Neural cell (in vitro differentiated cells): ENCODE measurements around the gene TLR9. TPM values are rescaled to one million over a fixed set of nuclear protein-coding genes. Genes with fewer than 3 reads are reported as not detected.

Experiments
- H2AFZ ChIP-seq: fragments of 200-600, 300-800 bp; sonication (generic), shearing (Covaris generic); 2 replicates; pipeline ENCODE4 v1.6.0; 2014; ENCODE audit warnings: low read depth, mild to moderate bottlenecking, antibody characterized with exemption, low read length, moderate library complexity
- H3F3A ChIP-seq: fragments of 200-600 bp; shearing (Covaris generic); 2 replicates; pipeline ENCODE4 v1.6.1; 2016; ENCODE audit warnings: mild to moderate bottlenecking, moderate library complexity, mixed read lengths, antibody characterized with exemption, low read length; ENCODE audit not compliant: insufficient read depth, poor library complexity, severe bottlenecking
- H3K27ac ChIP-seq: fragments of 200-600, 300-800 bp; sonication (generic), shearing (Covaris generic); 2 replicates; pipeline ENCODE4 v1.5.1; 2014; ENCODE audit warnings: mild to moderate bottlenecking, low read length, moderate library complexity
- H3K27me3 ChIP-seq: fragments of 300-800, 200-600 bp; sonication (generic), shearing (Covaris generic); 2 replicates; pipeline ENCODE4 v1.6.0; 2014; ENCODE audit warnings: mild to moderate bottlenecking, low read depth, low read length, moderate library complexity; ENCODE audit not compliant: insufficient read depth
- H3K36me3 ChIP-seq: fragments of 300-800, 200-600 bp; sonication (generic), shearing (Covaris generic); 2 replicates; pipeline ENCODE4 v1.5.1; 2014; ENCODE audit warnings: mild to moderate bottlenecking, antibody characterized with exemption, low read length, moderate library complexity; ENCODE audit not compliant: insufficient read depth
- H3K4me2 ChIP-seq: fragments of 300-800, 200-600 bp; sonication (generic), shearing (Covaris generic); 2 replicates; pipeline ENCODE4 v1.6.0; 2014; ENCODE audit warnings: mild to moderate bottlenecking, low read length
- H3K4me3 ChIP-seq: fragments of 300-800, 200-600 bp; sonication (generic), shearing (Covaris generic); 2 replicates; pipeline ENCODE4 v1.5.1; 2014; ENCODE audit warnings: mild to moderate bottlenecking, low read length, moderate library complexity
- H3K79me2 ChIP-seq: fragments of 200-600 bp; shearing (Covaris generic); replicated peaks from 2 replicates; pipeline ENCODE4 v1.6.0; 2014; ENCODE audit warnings: mild to moderate bottlenecking, low read length, moderate library complexity; ENCODE audit not compliant: insufficient read depth
- H3K9ac ChIP-seq: fragments of 300-800, 200-600 bp; sonication (generic), shearing (Covaris generic); 2 replicates; pipeline ENCODE4 v1.6.1; 2016; ENCODE audit warnings: mild to moderate bottlenecking, low read length, mixed read lengths
- H3K9me2 ChIP-seq: fragments of 200-600 bp; shearing (Covaris generic); 2 replicates; pipeline ENCODE4 v1.6.1; 2016; ENCODE audit warnings: mild to moderate bottlenecking, low read length, mixed read lengths; ENCODE audit not compliant: insufficient read depth
- H3K9me3 ChIP-seq: fragments of 200-600, 300-800 bp; sonication (generic), shearing (Covaris generic); 2 replicates; pipeline ENCODE4 v1.6.1; 2016; ENCODE audit warnings: mild to moderate bottlenecking, mixed run types, low read length, moderate library complexity, mixed read lengths
- H4K20me1 ChIP-seq: fragments of 200-600 bp; shearing (Covaris generic); 2 replicates; pipeline ENCODE4 v1.6.1; 2016; ENCODE audit warnings: mild to moderate bottlenecking, mixed run types; ENCODE audit not compliant: insufficient read depth
- EP300 ChIP-seq: fragments of 450-650 bp; conservative IDR thresholded peaks from 2 replicates; pipeline ENCODE4 v1.6.1; 2014; ENCODE audit warnings: antibody characterized with exemption, mild to moderate bottlenecking, moderate library complexity; ENCODE audit not compliant: poor library complexity, severe bottlenecking
- EZH2 ChIP-seq: fragments of 200-600, 300-800 bp; shearing (Covaris generic), sonication (generic); IDR thresholded peaks from 2 replicates; pipeline ENCODE4 v1.6.1; 2014; ENCODE audit warnings: antibody characterized with exemption, low read length, borderline replicate concordance, mild to moderate bottlenecking; ENCODE audit not compliant: insufficient read depth, poor library complexity, severe bottlenecking
- MXI1 ChIP-seq: fragments of 450-650 bp; conservative IDR thresholded peaks from 2 replicates; pipeline ENCODE4 v1.6.1; 2014; ENCODE audit warnings: antibody characterized with exemption, mild to moderate bottlenecking; ENCODE audit not compliant: poor library complexity, severe bottlenecking
- POLR2AphosphoS5 ChIP-seq: IDR thresholded peaks from 2 replicates; pipeline ENCODE4 v1.6.1; 2012
- RAD21 ChIP-seq: fragments of 450-650 bp; conservative IDR thresholded peaks from 2 replicates; pipeline ENCODE4 v1.6.1; 2014; ENCODE audit warnings: antibody characterized with exemption, mild to moderate bottlenecking, moderate library complexity
- SMC3 ChIP-seq: fragments of 450-650 bp; conservative IDR thresholded peaks from 2 replicates; pipeline ENCODE4 v1.6.1; 2014; ENCODE audit warnings: antibody characterized with exemption, mild to moderate bottlenecking, moderate library complexity; ENCODE audit not compliant: poor library complexity
- TAF1 ChIP-seq: IDR thresholded peaks from 2 replicates; pipeline ENCODE4 v1.6.1; 2012; ENCODE audit warnings: low read depth
- polyA plus RNA-seq: library from polyadenylated mRNA; depleted of rRNA; stranded (reverse); fragments of >200 nt; gene quantifications from 2 replicates; pipeline ENCODE4 v1.2.3, GENCODE V29; 2014
- TF ChIP-seq, protein P1 (sequence below): IDR thresholded peaks from 2 replicates; pipeline ENCODE4 v1.6.1; 2012; ENCODE audit warnings: borderline replicate concordance
- TF ChIP-seq, protein P2 (sequence below): fragments of 450-650 bp; IDR thresholded peaks from 2 replicates; pipeline ENCODE4 v1.5.1; 2014; ENCODE audit warnings: antibody characterized with exemption, mild to moderate bottlenecking, moderate library complexity; ENCODE audit not compliant: poor library complexity, severe bottlenecking

TLR9 gene
- polyA plus RNA-seq, 1 donor from 2014 or later: not detected

DNA sequence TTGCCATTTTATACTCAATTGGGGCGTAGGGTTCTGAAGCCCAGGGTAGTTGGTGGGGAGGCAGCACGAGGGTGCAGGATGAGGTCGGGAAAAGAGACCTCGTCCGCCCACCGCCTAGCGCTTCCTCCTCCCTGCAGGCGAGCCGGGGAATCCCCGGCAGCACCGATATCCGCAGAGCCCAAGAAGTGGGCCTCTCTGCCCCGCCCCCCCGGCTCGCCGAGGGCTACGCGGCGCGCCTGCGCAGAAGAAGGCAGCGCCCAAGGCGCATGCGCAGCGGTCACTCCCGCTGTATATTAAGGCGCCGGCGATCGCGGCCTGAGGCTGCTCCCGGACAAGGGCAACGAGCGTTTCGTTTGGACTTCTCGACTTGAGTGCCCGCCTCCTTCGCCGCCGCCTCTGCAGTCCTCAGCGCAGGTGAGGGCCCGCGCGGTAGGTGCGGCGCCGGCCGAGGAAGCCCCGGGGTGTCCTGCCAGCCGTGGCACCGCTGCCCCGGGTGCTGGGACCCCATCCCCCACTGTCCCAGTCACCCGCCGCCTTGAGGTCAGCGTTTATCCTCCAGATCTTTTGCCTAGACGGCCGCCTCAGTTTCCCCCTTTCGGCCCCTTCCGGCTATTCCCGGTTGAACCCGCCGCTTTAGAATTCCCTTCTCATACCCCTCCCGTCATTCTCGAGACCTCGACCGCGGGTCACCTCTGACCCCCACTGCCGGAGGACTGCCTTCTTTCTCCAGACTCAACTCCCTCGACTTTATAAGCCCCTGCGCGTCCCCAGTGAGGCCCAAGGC lies 27.4 kb downstream of the TLR9 start, which contains the start of gene ALAS1:
Gene ALAS1, plus strand, starts transcription at position 319 of the 784 bp plus-strand sequence. CDS start 1,082 bp downstream, outside the sequence.
- H3K27ac ChIP-seq: peak within 1 kb of the TSS; percentile 69

DNA sequence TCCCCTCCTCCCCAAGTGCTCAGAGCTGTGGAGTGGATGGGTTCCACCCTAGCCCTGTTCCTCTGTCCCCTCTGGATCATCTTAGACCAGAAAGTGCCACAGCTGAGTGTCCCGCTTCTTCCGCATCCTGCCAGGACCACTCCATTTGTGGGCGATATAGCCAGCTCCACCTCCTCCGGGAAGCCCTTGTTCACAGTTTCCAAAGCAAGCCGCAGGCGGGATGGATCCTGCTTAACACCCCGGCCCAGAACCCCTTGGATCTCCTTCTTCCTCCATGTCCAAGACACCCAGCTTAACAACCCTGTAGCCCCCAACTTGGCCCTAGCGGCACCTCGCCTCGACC lies 28.0 kb downstream of the TLR9 start:
- H3K4me2 ChIP-seq: peak overlapping the region; percentile 89
- H3K36me3 ChIP-seq: no peaks in the 10 kb centered on the region
- H3K9me2 ChIP-seq: no peaks in the 10 kb centered on the region
- H3F3A ChIP-seq: no peaks in the 10 kb centered on the region
- H2AFZ ChIP-seq: peak overlapping the region; percentile 96
- H3K9ac ChIP-seq: peak overlapping the region; percentile 89
- H3K27me3 ChIP-seq: no peaks in the 10 kb centered on the region
- H3K27ac ChIP-seq: peak overlapping the region; percentile 69
- H4K20me1 ChIP-seq: no peaks in the 10 kb centered on the region
- no peaks in the 10 kb centered on the region for H3K9me3 ChIP-seq
- peaks cover 15% of the 10 kb centered on the region for H3K79me2 ChIP-seq
- peak overlapping the region; percentile 89 for H3K4me3 ChIP-seq
- no peak for TF ChIP-seq POLR2AphosphoS5
- no peak for TF ChIP-seq MXI1
- no peak for TF ChIP-seq EZH2
- no peak for TF ChIP-seq RAD21
- TF ChIP-seq, protein P1, sequence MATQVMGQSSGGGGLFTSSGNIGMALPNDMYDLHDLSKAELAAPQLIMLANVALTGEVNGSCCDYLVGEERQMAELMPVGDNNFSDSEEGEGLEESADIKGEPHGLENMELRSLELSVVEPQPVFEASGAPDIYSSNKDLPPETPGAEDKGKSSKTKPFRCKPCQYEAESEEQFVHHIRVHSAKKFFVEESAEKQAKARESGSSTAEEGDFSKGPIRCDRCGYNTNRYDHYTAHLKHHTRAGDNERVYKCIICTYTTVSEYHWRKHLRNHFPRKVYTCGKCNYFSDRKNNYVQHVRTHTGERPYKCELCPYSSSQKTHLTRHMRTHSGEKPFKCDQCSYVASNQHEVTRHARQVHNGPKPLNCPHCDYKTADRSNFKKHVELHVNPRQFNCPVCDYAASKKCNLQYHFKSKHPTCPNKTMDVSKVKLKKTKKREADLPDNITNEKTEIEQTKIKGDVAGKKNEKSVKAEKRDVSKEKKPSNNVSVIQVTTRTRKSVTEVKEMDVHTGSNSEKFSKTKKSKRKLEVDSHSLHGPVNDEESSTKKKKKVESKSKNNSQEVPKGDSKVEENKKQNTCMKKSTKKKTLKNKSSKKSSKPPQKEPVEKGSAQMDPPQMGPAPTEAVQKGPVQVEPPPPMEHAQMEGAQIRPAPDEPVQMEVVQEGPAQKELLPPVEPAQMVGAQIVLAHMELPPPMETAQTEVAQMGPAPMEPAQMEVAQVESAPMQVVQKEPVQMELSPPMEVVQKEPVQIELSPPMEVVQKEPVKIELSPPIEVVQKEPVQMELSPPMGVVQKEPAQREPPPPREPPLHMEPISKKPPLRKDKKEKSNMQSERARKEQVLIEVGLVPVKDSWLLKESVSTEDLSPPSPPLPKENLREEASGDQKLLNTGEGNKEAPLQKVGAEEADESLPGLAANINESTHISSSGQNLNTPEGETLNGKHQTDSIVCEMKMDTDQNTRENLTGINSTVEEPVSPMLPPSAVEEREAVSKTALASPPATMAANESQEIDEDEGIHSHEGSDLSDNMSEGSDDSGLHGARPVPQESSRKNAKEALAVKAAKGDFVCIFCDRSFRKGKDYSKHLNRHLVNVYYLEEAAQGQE: no peak
- TF ChIP-seq, protein P2, sequence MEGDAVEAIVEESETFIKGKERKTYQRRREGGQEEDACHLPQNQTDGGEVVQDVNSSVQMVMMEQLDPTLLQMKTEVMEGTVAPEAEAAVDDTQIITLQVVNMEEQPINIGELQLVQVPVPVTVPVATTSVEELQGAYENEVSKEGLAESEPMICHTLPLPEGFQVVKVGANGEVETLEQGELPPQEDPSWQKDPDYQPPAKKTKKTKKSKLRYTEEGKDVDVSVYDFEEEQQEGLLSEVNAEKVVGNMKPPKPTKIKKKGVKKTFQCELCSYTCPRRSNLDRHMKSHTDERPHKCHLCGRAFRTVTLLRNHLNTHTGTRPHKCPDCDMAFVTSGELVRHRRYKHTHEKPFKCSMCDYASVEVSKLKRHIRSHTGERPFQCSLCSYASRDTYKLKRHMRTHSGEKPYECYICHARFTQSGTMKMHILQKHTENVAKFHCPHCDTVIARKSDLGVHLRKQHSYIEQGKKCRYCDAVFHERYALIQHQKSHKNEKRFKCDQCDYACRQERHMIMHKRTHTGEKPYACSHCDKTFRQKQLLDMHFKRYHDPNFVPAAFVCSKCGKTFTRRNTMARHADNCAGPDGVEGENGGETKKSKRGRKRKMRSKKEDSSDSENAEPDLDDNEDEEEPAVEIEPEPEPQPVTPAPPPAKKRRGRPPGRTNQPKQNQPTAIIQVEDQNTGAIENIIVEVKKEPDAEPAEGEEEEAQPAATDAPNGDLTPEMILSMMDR: no peak
- TF ChIP-seq EP300: no peak
- TF ChIP-seq TAF1: no peak
- TF ChIP-seq SMC3: no peak

More for the DNA sequence above, 27.4 kb downstream of the TLR9 start, which contains the start of gene ALAS1:
- Histone ChIP-seq H3F3A (no peaks in the 10 kb centered on the region), H2AFZ (peak within 1 kb of the TSS; percentile 96), H3K9me2 (no peaks in the 10 kb centered on the region), H4K20me1 (no peaks in the 10 kb centered on the region), H3K27me3 (no peaks in the 10 kb centered on the region), H3K4me3 (peak within 1 kb of the TSS; percentile 89), H3K9ac (peak within 1 kb of the TSS; percentile 89), H3K79me2 (peaks cover 15% of the 10 kb centered on the region), H3K4me2 (peak within 1 kb of the TSS; percentile 89), H3K9me3 (no peaks in the 10 kb centered on the region), H3K36me3 (no peaks in the 10 kb centered on the region)
- TF ChIP-seq RAD21 (peak; percentile 53), SMC3 (peak; percentile 49), EZH2 (no peak), POLR2AphosphoS5 (peak; percentile 85), EP300 (peak; percentile 37), MXI1 (peak; percentile 53), TAF1 (peak; percentile 53)
- TF ChIP-seq, protein P2: peak; percentile 65
- TF ChIP-seq, protein P1: no peak
